Heart left ventricle (tissue), 13 donors: ENCODE results near the gene TCEANC.

Experiments
- POLR2A ChIP-seq, 2 donors: fragments of 450-650 bp; IDR thresholded peaks; one replicate each; pipeline ENCODE4 v1.6.1; 2017; ENCODE audit warnings: antibody characterized with exemption in 2 of 2, mild to moderate bottlenecking in 2 of 2, moderate library complexity in 2 of 2
- TF ChIP-seq, protein P1 (sequence below), 12 donors: fragments of 200-600 bp; sonication (generic) in 4 of 12; IDR thresholded peaks; one replicate each; pipeline versions ENCODE4 v1.5.0 to v1.8.0; 2018 to 2022; ENCODE audit warnings: antibody characterized with exemption in 12 of 12, mild to moderate bottlenecking in 5 of 12
- donor health status: ischemic (EF 13 %, LVEDD 7.1; RV severe dilation, severe dysfunction).
- donor health status: DM: no; HTN: yes; CAD: no.
- donor health status: DM: no; HTN: no; CAD: no.
- donor health status: ischemic (EF 25% LVEDD 6.9; RV normal size, moderate dysfunction).
- donor health status: ischemic (EF 25% LVEDD 5.7; RV mildly dilated, moderate dysfunction).
- donor health status: ischemic (EF 35%, LVEDD 5.7; RV mildly dilated, moderate dysfunction).
- donor health status: nonischemic (EF 11% LVEDD 7.7; RV severe dilation, severe dysfunction).
- donor health status: DM: yes; HTN: yes; CAD: no.
- donor health status: PGD.
- donor health status: ischemic (EF 29% LVEDD 5.4; RV normal size, mild dysfunction).
- donor health status: nonischemic (EF 23%, LVEDD 6.1; RV moderate dilation, normal function).

DNA sequence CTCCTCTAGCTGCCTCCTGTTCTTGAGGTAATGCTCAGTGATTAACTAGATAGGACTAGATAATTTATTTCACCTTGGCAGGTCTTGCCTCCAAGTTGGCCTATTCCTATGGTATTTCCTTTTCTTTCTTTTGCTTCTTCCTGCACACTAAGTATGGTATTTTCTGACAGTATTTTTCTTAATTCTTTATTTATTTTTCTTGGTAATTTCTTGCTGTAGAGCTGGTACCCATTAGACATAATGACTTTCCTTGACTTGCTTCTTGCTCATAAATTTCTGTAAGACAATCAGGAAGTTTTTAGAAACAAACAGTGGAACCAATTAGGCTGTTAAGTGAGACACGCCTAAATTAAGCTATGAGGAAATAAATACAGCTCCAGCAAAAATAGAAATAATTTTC lies 45.5 kb downstream of the TCEANC start:
- TF ChIP-seq, protein P1, sequence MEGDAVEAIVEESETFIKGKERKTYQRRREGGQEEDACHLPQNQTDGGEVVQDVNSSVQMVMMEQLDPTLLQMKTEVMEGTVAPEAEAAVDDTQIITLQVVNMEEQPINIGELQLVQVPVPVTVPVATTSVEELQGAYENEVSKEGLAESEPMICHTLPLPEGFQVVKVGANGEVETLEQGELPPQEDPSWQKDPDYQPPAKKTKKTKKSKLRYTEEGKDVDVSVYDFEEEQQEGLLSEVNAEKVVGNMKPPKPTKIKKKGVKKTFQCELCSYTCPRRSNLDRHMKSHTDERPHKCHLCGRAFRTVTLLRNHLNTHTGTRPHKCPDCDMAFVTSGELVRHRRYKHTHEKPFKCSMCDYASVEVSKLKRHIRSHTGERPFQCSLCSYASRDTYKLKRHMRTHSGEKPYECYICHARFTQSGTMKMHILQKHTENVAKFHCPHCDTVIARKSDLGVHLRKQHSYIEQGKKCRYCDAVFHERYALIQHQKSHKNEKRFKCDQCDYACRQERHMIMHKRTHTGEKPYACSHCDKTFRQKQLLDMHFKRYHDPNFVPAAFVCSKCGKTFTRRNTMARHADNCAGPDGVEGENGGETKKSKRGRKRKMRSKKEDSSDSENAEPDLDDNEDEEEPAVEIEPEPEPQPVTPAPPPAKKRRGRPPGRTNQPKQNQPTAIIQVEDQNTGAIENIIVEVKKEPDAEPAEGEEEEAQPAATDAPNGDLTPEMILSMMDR (IDR thresholded peaks at IDR 0.05): no peak
- TF ChIP-seq POLR2A (IDR thresholded peaks at IDR 0.05): no peak
